ENCODE data around the gene ELL2. TPM values are rescaled to one million over a fixed set of nuclear protein-coding genes. Genes with fewer than 3 reads are reported as not detected.

ELL2 gene
- total and polyA plus RNA-seq, 2 experiments from 2014 or later, result 18.7 to 41.8 TPM

DNA sequence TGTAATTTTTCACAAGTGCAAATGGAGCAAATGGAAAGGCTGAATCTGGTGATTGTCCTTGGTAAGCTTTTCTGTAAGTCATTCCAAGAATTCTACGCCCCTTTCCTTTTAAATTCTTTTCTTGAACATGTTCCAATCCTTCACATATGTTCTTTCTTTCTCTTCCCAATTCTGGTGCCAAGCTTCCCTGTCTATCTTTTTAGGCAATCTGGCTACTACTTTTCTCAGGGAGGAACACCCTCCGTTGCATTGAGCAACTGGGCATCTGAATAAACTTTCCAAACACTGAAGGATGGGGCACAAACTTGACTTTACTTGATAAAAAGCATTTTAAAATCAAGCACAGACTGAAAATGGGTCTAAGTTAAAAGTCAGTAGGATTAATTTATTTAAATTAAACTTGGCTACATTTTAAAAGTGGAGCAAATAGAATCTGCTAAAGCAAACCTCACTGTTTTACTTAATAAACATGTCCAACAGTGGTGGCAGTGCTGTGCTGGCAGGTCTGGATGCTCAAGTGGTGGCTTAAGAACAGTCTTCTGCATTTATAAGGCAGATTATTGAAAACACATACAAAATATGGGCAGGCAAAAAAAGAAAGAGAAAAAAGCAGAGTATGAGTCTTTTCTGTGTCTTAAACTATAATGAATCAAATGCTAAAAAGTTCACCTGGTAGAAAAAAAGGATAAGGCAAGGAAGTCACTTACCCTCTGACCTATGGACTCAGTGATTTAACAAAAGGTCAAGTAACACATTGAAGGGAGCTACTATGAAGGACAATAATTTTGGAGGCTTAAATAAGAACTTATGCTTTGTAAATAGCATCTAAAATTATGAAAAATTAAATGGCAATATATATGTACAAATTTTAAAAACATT, 5.4 kb downstream of the ELL2 start:
- H3K4me3 ChIP-seq, result no peak overlapping the region
- peaks cover 46% of the 10 kb centered on the region for H3K4me1 ChIP-seq (ENCODE audit: low read depth)
- peak; percentile 18 to 89 for DNase-seq (ENCODE audit: low read depth in 1 of 2, low spot score in 1 of 2)
- TF ChIP-seq, protein P1, sequence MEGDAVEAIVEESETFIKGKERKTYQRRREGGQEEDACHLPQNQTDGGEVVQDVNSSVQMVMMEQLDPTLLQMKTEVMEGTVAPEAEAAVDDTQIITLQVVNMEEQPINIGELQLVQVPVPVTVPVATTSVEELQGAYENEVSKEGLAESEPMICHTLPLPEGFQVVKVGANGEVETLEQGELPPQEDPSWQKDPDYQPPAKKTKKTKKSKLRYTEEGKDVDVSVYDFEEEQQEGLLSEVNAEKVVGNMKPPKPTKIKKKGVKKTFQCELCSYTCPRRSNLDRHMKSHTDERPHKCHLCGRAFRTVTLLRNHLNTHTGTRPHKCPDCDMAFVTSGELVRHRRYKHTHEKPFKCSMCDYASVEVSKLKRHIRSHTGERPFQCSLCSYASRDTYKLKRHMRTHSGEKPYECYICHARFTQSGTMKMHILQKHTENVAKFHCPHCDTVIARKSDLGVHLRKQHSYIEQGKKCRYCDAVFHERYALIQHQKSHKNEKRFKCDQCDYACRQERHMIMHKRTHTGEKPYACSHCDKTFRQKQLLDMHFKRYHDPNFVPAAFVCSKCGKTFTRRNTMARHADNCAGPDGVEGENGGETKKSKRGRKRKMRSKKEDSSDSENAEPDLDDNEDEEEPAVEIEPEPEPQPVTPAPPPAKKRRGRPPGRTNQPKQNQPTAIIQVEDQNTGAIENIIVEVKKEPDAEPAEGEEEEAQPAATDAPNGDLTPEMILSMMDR (IDR thresholded peaks at IDR 0.05; ENCODE audit: low read depth, low read length), result no peak
- H3K36me3 ChIP-seq, result no peaks in the 10 kb centered on the region
- H3K27me3 ChIP-seq, result no peaks in the 10 kb centered on the region
- H3K27ac ChIP-seq, result peak overlapping the region; percentile 46
- no peaks in the 10 kb centered on the region for H3K9me3 ChIP-seq (ENCODE audit: low read depth)

- TF ChIP-seq, protein P1 (IDR thresholded peaks at IDR 0.05; ENCODE audit: low read depth, low read length), result no peak
- Histone ChIP-seq H3K9me3 (ENCODE audit: low read depth) (no peaks in the 10 kb centered on the region), H3K4me3 (no peak overlapping the region), H3K4me1 (ENCODE audit: low read depth) (peaks cover 55% of the 10 kb centered on the region), H3K27me3 (no peaks in the 10 kb centered on the region), H3K36me3 (no peaks in the 10 kb centered on the region), H3K27ac (no peak overlapping the region)
- DNase-seq (ENCODE audit: low read depth in 1 of 2, low spot score in 1 of 2), result no peak
Observed at GRCh38 chr5:95954716-95955115, 6.9 kb downstream of the ELL2 start.

DNA sequence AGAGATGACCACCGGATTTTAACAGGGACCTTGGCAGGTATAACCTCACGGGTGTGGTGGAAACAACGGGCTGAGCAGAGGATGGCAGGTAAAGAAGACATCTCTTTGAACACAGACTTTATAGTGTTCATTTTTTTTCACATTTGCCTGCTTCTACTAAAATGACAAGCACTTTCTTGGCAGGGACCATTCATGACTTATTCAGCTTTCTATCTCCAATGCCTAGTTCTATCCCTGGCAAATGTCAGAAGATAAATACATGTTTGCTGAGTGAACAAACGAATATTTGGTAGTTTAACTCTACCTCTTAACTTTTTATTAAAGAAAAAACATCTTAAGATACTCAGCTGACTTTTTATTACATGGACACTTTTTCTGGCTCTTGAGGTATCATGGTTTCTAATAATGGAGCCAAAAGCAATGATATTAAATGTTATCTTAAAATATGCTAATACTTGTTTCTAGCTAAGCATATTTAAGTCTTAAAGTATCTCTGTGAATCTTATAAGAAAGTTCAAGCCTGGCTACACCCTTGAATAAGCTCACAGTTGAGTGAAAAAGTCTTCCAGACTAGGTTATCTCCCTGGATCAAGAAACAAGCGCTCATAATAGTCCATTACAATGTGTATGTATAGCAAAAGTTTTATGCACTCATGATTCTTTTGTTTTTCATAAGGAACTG, 8.5 kb downstream of the ELL2 start:
- TF ChIP-seq, protein P1 (IDR thresholded peaks at IDR 0.05; ENCODE audit: low read depth, low read length), result no peak
- no peaks in the 10 kb centered on the region for H3K36me3 ChIP-seq
- no peak overlapping the region for H3K4me3 ChIP-seq

GRCh38 chr5:95951916-95952315, 9.7 kb downstream of the ELL2 start:
- TF ChIP-seq, protein P1 (IDR thresholded peaks at IDR 0.05; ENCODE audit: low read depth, low read length), result no peak
- H3K4me3 ChIP-seq, result no peak overlapping the region
- H3K4me1 ChIP-seq (ENCODE audit: low read depth), result peaks cover 42% of the 10 kb centered on the region
- H3K27ac ChIP-seq, result no peak overlapping the region
- no peak for DNase-seq (ENCODE audit: low read depth in 1 of 2, low spot score in 1 of 2)
- no peaks in the 10 kb centered on the region for H3K9me3 ChIP-seq (ENCODE audit: low read depth)
- no peaks in the 10 kb centered on the region for H3K36me3 ChIP-seq
- no peaks in the 10 kb centered on the region for H3K27me3 ChIP-seq

More for the DNA sequence above, 8.5 kb downstream of the ELL2 start:
- Histone ChIP-seq H3K27me3 (no peaks in the 10 kb centered on the region), H3K9me3 (ENCODE audit: low read depth) (no peaks in the 10 kb centered on the region), H3K27ac (no peak overlapping the region), H3K4me1 (ENCODE audit: low read depth) (peaks cover 54% of the 10 kb centered on the region)
- peak in 1 of 2 donors; percentile 23 for DNase-seq (ENCODE audit: low read depth in 1 of 2, low spot score in 1 of 2)

- peaks cover 23% of the 10 kb centered on the region for H3K4me1 ChIP-seq (ENCODE audit: low read depth)
- peak overlapping the region; percentile 4 for H3K4me3 ChIP-seq
- no peaks in the 10 kb centered on the region for H3K27me3 ChIP-seq
- no peak for DNase-seq (ENCODE audit: low read depth in 1 of 2, low spot score in 1 of 2)
- peak overlapping the region; percentile 31 for H3K27ac ChIP-seq
- TF ChIP-seq, protein P1 (IDR thresholded peaks at IDR 0.05; ENCODE audit: low read depth, low read length), result no peak
- no peaks in the 10 kb centered on the region for H3K9me3 ChIP-seq (ENCODE audit: low read depth)
- H3K36me3 ChIP-seq, result no peaks in the 10 kb centered on the region
Observed at GRCh38 chr5:95949810-95950209, 11.8 kb downstream of the ELL2 start.
